SK-N-SH treated with all-trans-retinoic acid at 6 μM for 48 hours (cell line): ENCODE measurements around the gene IQSEC2.

Source experiments
- CSDC2 ChIP-seq: fragments of 250-450 bp; sonication (Bioruptor Pico); IDR thresholded peaks from 2 replicates; pipeline ENCODE4 v1.5.0; 2020; ENCODE audit warnings: mild to moderate bottlenecking, moderate library complexity
- CSRNP3 ChIP-seq: fragments of 250-450 bp; sonication (Bioruptor Pico); IDR thresholded peaks from 2 replicates; pipeline ENCODE4 v1.5.1; 2021; ENCODE audit warnings: mild to moderate bottlenecking, moderate library complexity
- ISL1 ChIP-seq: fragments of 250-450 bp; sonication (Bioruptor Pico); IDR thresholded peaks from 2 replicates; pipeline ENCODE4 v2.1.2; 2022; ENCODE audit warnings: mild to moderate bottlenecking, moderate library complexity
- PATZ1 ChIP-seq: fragments of 250-450 bp; sonication (Bioruptor Pico); IDR thresholded peaks from 2 replicates; pipeline ENCODE4 v1.8.0; 2020; ENCODE audit warnings: mild to moderate bottlenecking, moderate library complexity, borderline replicate concordance
- PPARA ChIP-seq: fragments of 250-450 bp; sonication (Bioruptor Pico); IDR thresholded peaks from 2 replicates; pipeline ENCODE4 v1.5.0; 2020; ENCODE audit warnings: mild to moderate bottlenecking, borderline replicate concordance
- SNAI2 ChIP-seq: fragments of 250-450 bp; sonication (Bioruptor Pico); IDR thresholded peaks from 2 replicates; pipeline ENCODE4 v1.5.0; 2020; ENCODE audit warnings: mild to moderate bottlenecking, moderate library complexity
- TOX ChIP-seq: fragments of 250-450 bp; sonication (Bioruptor Pico); IDR thresholded peaks from 2 replicates; pipeline ENCODE4 v1.8.0; 2021; ENCODE audit warnings: mild to moderate bottlenecking, moderate library complexity, borderline replicate concordance
- TSHZ2 ChIP-seq: fragments of 250-450 bp; sonication (Bioruptor Pico); IDR thresholded peaks from 2 replicates; pipeline ENCODE4 v1.5.0; 2020; ENCODE audit warnings: mild to moderate bottlenecking, moderate library complexity
- ZFP30 ChIP-seq: fragments of 450-650 bp; formaldehyde crosslinking; IDR thresholded peaks from 2 replicates; pipeline ENCODE4 v1.5.0; 2022; ENCODE audit warnings: mild to moderate bottlenecking, moderate library complexity

DNA sequence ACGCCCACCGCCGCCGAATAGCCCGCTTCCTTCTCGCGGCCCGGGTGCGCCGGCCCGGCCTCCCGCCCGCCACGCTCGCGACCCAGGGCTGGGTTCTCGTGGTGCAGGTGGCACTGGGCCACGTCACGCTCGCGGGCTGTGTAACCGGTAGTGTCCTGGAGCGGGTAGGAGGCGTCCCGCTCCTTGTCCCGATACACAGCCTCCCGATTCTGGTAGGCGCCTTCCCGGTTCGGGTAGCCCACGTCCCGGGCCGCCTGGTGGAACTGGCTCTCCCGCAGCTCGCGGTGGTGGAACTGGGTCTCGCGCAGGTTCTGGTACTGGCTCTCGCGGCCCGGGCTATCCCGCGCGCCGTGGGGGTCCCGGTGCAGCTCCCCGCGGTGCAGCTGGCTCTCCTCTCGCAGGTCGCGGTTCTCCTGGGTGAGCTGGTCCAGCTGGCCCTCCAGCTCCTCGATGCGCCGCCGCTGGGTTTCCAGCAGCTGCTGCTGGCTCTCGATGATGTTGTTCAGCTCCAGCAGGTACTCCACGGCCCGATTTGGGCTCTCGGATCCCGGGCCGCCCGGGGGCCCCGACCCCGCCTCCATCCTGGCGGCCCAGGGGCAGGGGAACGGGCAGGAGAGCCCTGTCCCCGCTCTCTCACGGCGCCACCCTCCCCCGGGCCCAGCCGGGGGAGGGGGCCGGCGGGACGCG is 39.3 kb upstream of the IQSEC2 start:
- no peak for TF ChIP-seq TSHZ2 (CRISPR knock-in tag)
- TF ChIP-seq ISL1: no peak
- TF ChIP-seq PATZ1: no peak
- TF ChIP-seq SNAI2 (CRISPR knock-in tag): no peak
- TF ChIP-seq CSRNP3 (CRISPR knock-in tag): no peak
- no peak for TF ChIP-seq ZFP30 (CRISPR knock-in tag)
- no peak for TF ChIP-seq PPARA (CRISPR knock-in tag)
- no peak for TF ChIP-seq TOX
- no peak for TF ChIP-seq CSDC2
